ENCODE measurements around the gene DCT. TPM values are rescaled to one million over a fixed set of nuclear protein-coding genes. Genes with fewer than 3 reads are reported as not detected.
"Not testable (repeated sequence)": the region's sequence is repeated elsewhere in the genome, so short reads cannot be mapped to it uniquely, and the experiment has no call there.

DCT gene
- not detected in 2 replicates for total RNA-seq (2014; rRNA removed; shearing (Covaris generic))

- no peak for DNase-seq (ENCODE audit: low read depth)
These were observed at the start of gene DCT for GRCh38 chr13:94479616-94480015. TSS of gene DCT (minus strand) at chr13:94479682. CDS start at chr13:94479255, 427 bp downstream.

- DNase-seq (ENCODE audit: low read depth), result not testable (repeated sequence)
These were observed 47.5 kb upstream of the DCT start for GRCh38 chr13:94526956-94527355.

- DNase-seq (ENCODE audit: low read depth), result no peak
These were observed 46.3 kb upstream of the DCT start for GRCh38 chr13:94525781-94526180.

- DNase-seq (ENCODE audit: low read depth), result no peak
These were observed 44.9 kb upstream of the DCT start for GRCh38 chr13:94524407-94524806.

GRCh38 chr13:94520001-94520400 lies 40.5 kb upstream of the DCT start:
- DNase-seq (ENCODE audit: low read depth), result no peak

- DNase-seq (ENCODE audit: low read depth), result no peak
These were observed 37.0 kb upstream of the DCT start for GRCh38 chr13:94516456-94516855.

GRCh38 chr13:94515911-94516310 lies 36.4 kb upstream of the DCT start:
- DNase-seq (ENCODE audit: low read depth), result no peak

- DNase-seq (ENCODE audit: low read depth), result no peak
These were observed 35.9 kb upstream of the DCT start for GRCh38 chr13:94515374-94515773.

GRCh38 chr13:94513026-94513425 lies 33.5 kb upstream of the DCT start:
- DNase-seq (ENCODE audit: low read depth), result no peak

GRCh38 chr13:94505730-94506129 lies 26.2 kb upstream of the DCT start:
- no peak for DNase-seq (ENCODE audit: low read depth)

- DNase-seq (ENCODE audit: low read depth), result no peak
These were observed 24.4 kb upstream of the DCT start for GRCh38 chr13:94503851-94504250.

- not testable (repeated sequence) for DNase-seq (ENCODE audit: low read depth)
These were observed 19.3 kb upstream of the DCT start for GRCh38 chr13:94498831-94499230.

GRCh38 chr13:94495806-94496205 lies 16.3 kb upstream of the DCT start:
- DNase-seq (ENCODE audit: low read depth), result no peak

- no peak for DNase-seq (ENCODE audit: low read depth)
These were observed 14.5 kb upstream of the DCT start for GRCh38 chr13:94494026-94494425.

GRCh38 chr13:94487043-94487442 lies 7.6 kb upstream of the DCT start:
- DNase-seq (ENCODE audit: low read depth), result no peak

- no peak for DNase-seq (ENCODE audit: low read depth)
These were observed 4.5 kb upstream of the DCT start for GRCh38 chr13:94483970-94484369.

GRCh38 chr13:94481941-94482340 lies 2.5 kb upstream of the DCT start:
- peak; percentile 36 for DNase-seq (ENCODE audit: low read depth)

GRCh38 chr13:94480672-94481145 lies 1.2 kb upstream of the DCT start:
- no peak for DNase-seq (ENCODE audit: low read depth)

GRCh38 chr13:94478913-94479312 lies 569 bp downstream of the DCT start:
- no peak for DNase-seq (ENCODE audit: low read depth)

- DNase-seq (ENCODE audit: low read depth), result no peak
These were observed 9.4 kb downstream of the DCT start for GRCh38 chr13:94470126-94470525.

- DNase-seq (ENCODE audit: low read depth), result no peak
These were observed 14.7 kb downstream of the DCT start for GRCh38 chr13:94464771-94465170.

GRCh38 chr13:94462670-94463069 lies 16.8 kb downstream of the DCT start:
- no peak for DNase-seq (ENCODE audit: low read depth)

GRCh38 chr13:94459116-94459515 lies 20.4 kb downstream of the DCT start:
- DNase-seq (ENCODE audit: low read depth), result no peak

- no peak for DNase-seq (ENCODE audit: low read depth)
These were observed 24.1 kb downstream of the DCT start for GRCh38 chr13:94455414-94455813.

- peak; percentile 25 for DNase-seq (ENCODE audit: low read depth)
These were observed 24.6 kb downstream of the DCT start for GRCh38 chr13:94454906-94455305.

Data from M059J (cell line).